IMR-90 (cell line): Measurements from ENCODE around the gene SYT5. TPM values are rescaled to one million over a fixed set of nuclear protein-coding genes. Genes with fewer than 3 reads are reported as not detected.
A peak's percentile ranks its signal among the peaks of the same experiment; 100 is the strongest.

Experiments
- ATAC-seq: fragments of 200-7000 bp; cut with Tn5 transposase; 2 replicates; pipeline ENCODE4 v1.9.1; 2020; ENCODE audit warnings: low read depth, mild to moderate bottlenecking, moderate library complexity
- BruUV-seq: library from RNA; stranded (reverse); fragments of 400-500 nt; replicated peaks from 2 replicates; lab custom pipeline; 2021; lab: Mats Ljungman, UMichigan
- CTCF ChIA-PET: fragments of 300-600 bp; formaldehyde crosslinking; extraction: SDS; loops from one replicate; lab custom pipeline; 2021; ENCODE audit warnings: antibody characterized with exemption; lab: Yijun Ruan, JAX
- POLR2A ChIA-PET: fragments of 300-600 bp; sonication (Branson Sonifier 250); formaldehyde crosslinking; loops from one replicate; lab custom pipeline; 2022; ENCODE audit warnings: antibody characterized with exemption; ENCODE audit not compliant: unreplicated experiment; lab: Charles Lee
- DNase-seq: peaks from one replicate; pipeline ENCODE4 v3.0.0; 2013
- H2AFZ ChIP-seq: replicated peaks from 2 replicates; pipeline ENCODE3; 2013; ENCODE audit warnings: low read length, mild to moderate bottlenecking; ENCODE audit not compliant: poor library complexity
- H2AK5ac ChIP-seq: 2 replicates; pipeline ENCODE4 v1.6.1; 2013; ENCODE audit warnings: low read depth, low read length, inconsistent platforms
- H2AK9ac ChIP-seq: replicated peaks from 2 replicates; pipeline ENCODE3; 2013; ENCODE audit warnings: mild to moderate bottlenecking, low read depth, low read length, moderate library complexity; ENCODE audit not compliant: poor library complexity
- H2BK120ac ChIP-seq: 2 replicates; pipeline ENCODE4 v1.6.1; 2013; ENCODE audit warnings: low read depth, low read length, inconsistent platforms
- H2BK15ac ChIP-seq: 3 replicates; pipeline ENCODE4 v1.6.1; 2013; ENCODE audit warnings: low read depth, low read length, inconsistent platforms
- H2BK20ac ChIP-seq: 2 replicates; pipeline ENCODE4 v1.6.1; 2013; ENCODE audit warnings: low read depth, mild to moderate bottlenecking, inconsistent platforms, low read length, moderate library complexity
- H2BK5ac ChIP-seq: 2 replicates; pipeline ENCODE4 v1.6.1; 2013; ENCODE audit warnings: mild to moderate bottlenecking, low read depth, low read length, inconsistent platforms; ENCODE audit not compliant: poor library complexity, severe bottlenecking
- H3K14ac ChIP-seq: replicated peaks from 2 replicates; pipeline ENCODE4 v1.6.1; 2013; ENCODE audit warnings: low read depth, low read length, inconsistent platforms
- H3K18ac ChIP-seq: 2 replicates; pipeline ENCODE4 v1.6.1; 2013; ENCODE audit warnings: low read depth, low read length, control low read depth
- H3K23ac ChIP-seq: 2 replicates; pipeline ENCODE4 v1.6.1; 2013; ENCODE audit warnings: low read depth, low read length, inconsistent platforms
- H3K27ac ChIP-seq: 2 replicates; pipeline ENCODE4 v1.5.1; 2013; ENCODE audit warnings: mild to moderate bottlenecking, control low read depth, low read length; ENCODE audit not compliant: insufficient read depth
- H3K27me3 ChIP-seq: 2 replicates; pipeline ENCODE4 v1.6.1; 2013; ENCODE audit warnings: low read length; ENCODE audit not compliant: control insufficient read depth, insufficient read depth
- H3K36me3 ChIP-seq: 2 replicates; pipeline ENCODE4 v1.6.1; 2013; ENCODE audit warnings: low read length, mixed read lengths; ENCODE audit not compliant: control insufficient read depth, insufficient read depth
- H3K4ac ChIP-seq: 2 replicates; pipeline ENCODE4 v1.6.1; 2013; ENCODE audit warnings: low read depth, low read length, inconsistent platforms
- H3K4me1 ChIP-seq: 2 replicates; pipeline ENCODE4 v1.6.1; 2013; ENCODE audit warnings: low read length, mixed read lengths; ENCODE audit not compliant: control insufficient read depth, insufficient read depth
- H3K4me2 ChIP-seq: 2 replicates; pipeline ENCODE4 v1.6.1; 2013; ENCODE audit warnings: low read depth, mild to moderate bottlenecking, control low read depth, low read length, moderate library complexity
- H3K4me3 ChIP-seq: 2 replicates; pipeline ENCODE4 v1.5.1; 2013; ENCODE audit warnings: low read depth, mild to moderate bottlenecking, control low read depth, low read length, moderate library complexity; ENCODE audit not compliant: insufficient read depth
- H3K56ac ChIP-seq: 2 replicates; pipeline ENCODE4 v1.6.1; 2013; ENCODE audit warnings: low read length, inconsistent platforms; ENCODE audit not compliant: insufficient read depth; ENCODE audit errors: extremely low read depth
- H3K79me1 ChIP-seq, 2 experiments: 2 replicates each; pipeline ENCODE4 v1.6.1; 2013; ENCODE audit warnings: low read length in 2 of 2, inconsistent platforms in 1 of 2, low read depth in 1 of 2
- H3K9ac ChIP-seq: 2 replicates; pipeline ENCODE4 v1.6.1; 2013; ENCODE audit warnings: low read depth, low read length, control low read depth
- H3K9me1 ChIP-seq: 2 replicates; pipeline ENCODE4 v1.6.1; 2013; ENCODE audit warnings: low read length, inconsistent platforms; ENCODE audit not compliant: insufficient read depth
- H3K9me3 ChIP-seq: 2 replicates; pipeline ENCODE4 v1.6.1; 2013; ENCODE audit warnings: low read length; ENCODE audit not compliant: control insufficient read depth, insufficient read depth
- H4K20me1 ChIP-seq: 2 replicates; pipeline ENCODE4 v1.6.1; 2013; ENCODE audit warnings: low read length, inconsistent platforms; ENCODE audit not compliant: insufficient read depth
- H4K5ac ChIP-seq: 2 replicates; pipeline ENCODE4 v1.6.1; 2013; ENCODE audit warnings: mild to moderate bottlenecking, low read depth, low read length, control low read depth
- H4K8ac ChIP-seq, 2 experiments: 2 replicates each; pipeline ENCODE4 v1.6.1; 2013; ENCODE audit warnings: low read depth in 2 of 2, low read length in 2 of 2, control low read depth in 1 of 2, inconsistent platforms in 1 of 2
- H4K91ac ChIP-seq: 2 replicates; pipeline ENCODE4 v1.6.1; 2013; ENCODE audit warnings: low read depth, low read length, inconsistent platforms; ENCODE audit not compliant: insufficient read depth
- BHLHE40 ChIP-seq: fragments of 150-350 bp; IDR thresholded peaks from 2 replicates; pipeline ENCODE4 v1.6.1; 2016; ENCODE audit warnings: mild to moderate bottlenecking, low read depth, low read length
- CEBPB ChIP-seq: IDR thresholded peaks from 2 replicates; pipeline ENCODE4 v1.6.1; 2012; ENCODE audit warnings: low read depth, low read length, improper control_type of control experiment
- CHD1 ChIP-seq: IDR thresholded peaks from 2 replicates; pipeline ENCODE4 v1.6.1; 2012; ENCODE audit warnings: low read depth, low read length, improper control_type of control experiment
- CTCF ChIP-seq: conservative IDR thresholded peaks from 2 replicates; pipeline ENCODE4 v1.5.1; 2012; ENCODE audit warnings: mild to moderate bottlenecking, low read depth, low read length, improper control_type of control experiment
- ELK1 ChIP-seq: fragments of 150-350 bp; IDR thresholded peaks from 2 replicates; pipeline ENCODE4 v1.6.1; 2016; ENCODE audit warnings: low read depth, mild to moderate bottlenecking, low read length, moderate library complexity, borderline replicate concordance
- FOS ChIP-seq: fragments of 150-350 bp; IDR thresholded peaks from 2 replicates; pipeline ENCODE4 v1.6.1; 2016; ENCODE audit warnings: low read depth, low read length
- MAFK ChIP-seq: IDR thresholded peaks from 2 replicates; pipeline ENCODE4 v1.6.1; 2012; ENCODE audit warnings: low read depth, low read length, improper control_type of control experiment
- MAZ ChIP-seq: IDR thresholded peaks from 2 replicates; pipeline ENCODE4 v1.6.1; 2012; ENCODE audit warnings: low read depth, mild to moderate bottlenecking, low read length, improper control_type of control experiment, moderate library complexity, borderline replicate concordance
- MXI1 ChIP-seq: IDR thresholded peaks from 2 replicates; pipeline ENCODE4 v1.6.1; 2012; ENCODE audit warnings: low read depth, mild to moderate bottlenecking, low read length, moderate library complexity, borderline replicate concordance
- NFE2L2 ChIP-seq: fragments of 150-350 bp; IDR thresholded peaks from 2 replicates; pipeline ENCODE4 v1.6.1; 2016; ENCODE audit warnings: low read depth, mild to moderate bottlenecking, low read length
- POLR2A ChIP-seq: IDR thresholded peaks from 2 replicates; pipeline ENCODE4 v1.6.1; 2012; ENCODE audit warnings: mild to moderate bottlenecking, low read depth, low read length
- RAD21 ChIP-seq: IDR thresholded peaks from 2 replicates; pipeline ENCODE4 v1.6.1; 2012; ENCODE audit warnings: low read length, improper control_type of control experiment
- RCOR1 ChIP-seq: IDR thresholded peaks from 2 replicates; pipeline ENCODE4 v1.6.1; 2012; ENCODE audit warnings: mild to moderate bottlenecking, low read length, improper control_type of control experiment; ENCODE audit not compliant: insufficient replicate concordance
- RFX5 ChIP-seq: IDR thresholded peaks from 2 replicates; pipeline ENCODE4 v1.8.0; 2012; ENCODE audit warnings: low read depth, mild to moderate bottlenecking, low read length, moderate library complexity
- SMC3 ChIP-seq: fragments of 150-350 bp; IDR thresholded peaks from 2 replicates; pipeline ENCODE4 v1.6.1; 2016; ENCODE audit warnings: low read depth, mild to moderate bottlenecking, antibody characterized with exemption, low read length, moderate library complexity
- USF2 ChIP-seq: fragments of 150-350 bp; IDR thresholded peaks from 2 replicates; pipeline ENCODE4 v1.6.1; 2017; ENCODE audit warnings: mild to moderate bottlenecking, antibody characterized with exemption, low read length, low read depth
- WGBS, 2 experiments: methylation state at CpG; one replicate each; pipeline versions ENCODE4 v1.1.5 to v1.1.7; 2013; ENCODE audit warnings: missing lambda C conversion rate in 2 of 2; ENCODE audit not compliant: insufficient read length in 1 of 2; ENCODE audit errors: extremely low coverage in 2 of 2; 5-methylcytosine and 5-hydroxymethylcytosine counted together
- dilution Hi-C: fragments of 300-500 bp; cut with HindIII; formaldehyde crosslinking; loops from one replicate; pipeline ENCODE4 v1.14.3; 2018; ENCODE audit warnings: low sequenced_read_pairs; ENCODE audit not compliant: unreplicated experiment
- in situ Hi-C: fragments of 300-500 bp; cut with MboI; formaldehyde crosslinking; loops from 3 replicates; pipeline ENCODE4 v1.14.3; 2019; ENCODE audit warnings: low sequenced_read_pairs, inconsistent platforms, mixed read lengths
- intact Hi-C: fragments of 100-400 bp; cut with micrococcal nuclease; formaldehyde crosslinking; loops from 2 replicates; pipeline ENCODE4 v1.10.0; 2022
- polyA plus RNA-seq, 3 experiments: library from polyadenylated mRNA; depleted of rRNA; stranded (reverse); fragments of >200 nt; gene quantifications; 2 replicates each; pipeline ENCODE4 v1.2.3, GENCODE V29; 2012; ENCODE audit warnings: low replicate concordance in 1 of 3
- total RNA-seq: library from RNA; depleted of rRNA; stranded (reverse); fragments of >200 nt; gene quantifications from 2 replicates; pipeline ENCODE4 v1.2.3, GENCODE V29; 2012

Gene SYT5
- total and polyA plus RNA-seq, 2 of the 4 experiments (the other 2 are of a cell fraction): under 0.01 to 0.15 TPM

- no peaks in the 10 kb centered on the region for H3K9me3 ChIP-seq
- H2BK20ac ChIP-seq: no peak overlapping the region
- POLR2A ChIA-PET: no interaction called here
- no peak overlapping the region for H3K4ac ChIP-seq
- H2AK9ac ChIP-seq: no peak overlapping the region
- no peak overlapping the region for H3K4me2 ChIP-seq
- no peaks in the 10 kb centered on the region for H4K20me1 ChIP-seq
- in situ Hi-C loops (no loop called here), dilution Hi-C loops (no loop called here), intact Hi-C loops (no loop called here)
- no peak overlapping the region for H2AK5ac ChIP-seq
- H2BK5ac ChIP-seq: peak overlapping the region; percentile 49
- H3K79me1 ChIP-seq: no peaks in the 10 kb centered on the region
- H3K36me3 ChIP-seq: no peaks in the 10 kb centered on the region
- peak overlapping the region in 1 of 2 experiments; percentile 30; a peak in 1 of 4 replicates for H4K8ac ChIP-seq
- H3K9ac ChIP-seq: no peak overlapping the region
- no peak overlapping the region for H2BK15ac ChIP-seq
- WGBS, 2 experiments: 39% methylated on average over 13 of the region's 15 CpGs; no CpG with 5 or more reads in 1 of the 2 experiments
- H3K9me1 ChIP-seq: peaks cover 3% of the 10 kb centered on the region; the same call in 1 of the 2 replicates
- peak; percentile 95 for DNase-seq
- peak; percentile 85 for ATAC-seq
- H2BK120ac ChIP-seq: no peak overlapping the region
- no peak overlapping the region for H3K14ac ChIP-seq
- no peak overlapping the region for H3K23ac ChIP-seq
- H4K91ac ChIP-seq: no peak overlapping the region
- peaks cover 12% of the 10 kb centered on the region for H3K27me3 ChIP-seq
- H3K27ac ChIP-seq: no peak overlapping the region
- H2AFZ ChIP-seq: peak overlapping the region; percentile 85
- no peak overlapping the region for H3K4me3 ChIP-seq
- no peaks in the 10 kb centered on the region for H3K4me1 ChIP-seq
- no peak overlapping the region for H4K5ac ChIP-seq
- H3K56ac ChIP-seq: no peak overlapping the region
- H3K18ac ChIP-seq: no peak overlapping the region
- CTCF ChIA-PET: no interaction called here
- BruUV-seq: no TSS peak
- TF ChIP-seq RFX5 (no peak), NFE2L2 (0 out of 2 replicates have a peak, but pooled peaks have one; percentile 26), ELK1 (no peak), MXI1 (peak; percentile 81; the same call in 1 of the 2 replicates), MAZ (no peak), SMC3 (no peak), CEBPB (peak; percentile 66), MAFK (no peak), CTCF (no peak), RAD21 (no peak), POLR2A (no peak), USF2 (peak; percentile 79), FOS (peak; percentile 55), CHD1 (no peak), RCOR1 (peak; percentile 70), BHLHE40 (peak; percentile 90)
Observed at GRCh38 chr19:55189403-55189835, 9.3 kb upstream of the SYT5 start.
